ENCODE measurements around the gene SERP2.

DNA sequence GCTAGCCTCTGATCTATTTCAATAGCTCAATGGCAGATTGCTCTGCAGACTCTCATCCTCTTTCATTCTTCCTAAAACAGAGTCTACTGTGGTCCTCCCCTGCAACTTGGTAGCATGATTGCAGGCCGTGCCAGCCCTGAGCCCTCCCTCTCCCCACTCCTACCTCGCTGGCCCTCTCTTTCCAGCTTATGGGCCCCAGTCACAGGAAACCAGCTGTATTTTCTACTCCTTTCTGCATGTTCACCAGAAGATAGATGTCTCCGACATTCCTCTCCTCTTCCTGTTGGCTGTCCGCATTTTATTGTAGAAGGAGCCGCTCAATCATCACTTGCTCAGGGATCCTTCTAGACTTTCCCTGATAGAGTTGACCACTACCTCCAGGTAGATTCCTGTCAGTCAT, 50.2 kb downstream of the SERP2 start:
- TF ChIP-seq TARDBP (IDR thresholded peaks at IDR 0.05) (no peak), BHLHE40 (IDR thresholded peaks at IDR 0.05; ENCODE audit: borderline replicate concordance) (no peak), CTBP1 (IDR thresholded peaks at IDR 0.05; ENCODE audit: borderline replicate concordance) (no peak), ZNF384 (IDR thresholded peaks at IDR 0.05) (no peak), NFRKB (IDR thresholded peaks at IDR 0.05) (no peak), ELF4 (IDR thresholded peaks at IDR 0.05) (no peak)

All from HEK293T (cell line).